Activated naive CD8-positive, alpha-beta T cell treated with anti-CD3 and anti-CD28 coated beads, Interleukin-2, amount 50 U/mL, for 16 hours (primary cell): Measurements from ENCODE around the gene NDUFB6.
A peak's percentile ranks its signal among the peaks of the same experiment; 100 is the strongest.
"Not testable (repeated sequence)": the region's sequence is repeated elsewhere in the genome, so short reads cannot be mapped to it uniquely, and the experiment has no call there.

ENCODE experiments used
- DNase-seq: peaks from one replicate; pipeline ENCODE4 v3.0.0-alpha.2; 2020; ENCODE audit warnings: low read depth, low spot score

Gene NDUFB6

DNA sequence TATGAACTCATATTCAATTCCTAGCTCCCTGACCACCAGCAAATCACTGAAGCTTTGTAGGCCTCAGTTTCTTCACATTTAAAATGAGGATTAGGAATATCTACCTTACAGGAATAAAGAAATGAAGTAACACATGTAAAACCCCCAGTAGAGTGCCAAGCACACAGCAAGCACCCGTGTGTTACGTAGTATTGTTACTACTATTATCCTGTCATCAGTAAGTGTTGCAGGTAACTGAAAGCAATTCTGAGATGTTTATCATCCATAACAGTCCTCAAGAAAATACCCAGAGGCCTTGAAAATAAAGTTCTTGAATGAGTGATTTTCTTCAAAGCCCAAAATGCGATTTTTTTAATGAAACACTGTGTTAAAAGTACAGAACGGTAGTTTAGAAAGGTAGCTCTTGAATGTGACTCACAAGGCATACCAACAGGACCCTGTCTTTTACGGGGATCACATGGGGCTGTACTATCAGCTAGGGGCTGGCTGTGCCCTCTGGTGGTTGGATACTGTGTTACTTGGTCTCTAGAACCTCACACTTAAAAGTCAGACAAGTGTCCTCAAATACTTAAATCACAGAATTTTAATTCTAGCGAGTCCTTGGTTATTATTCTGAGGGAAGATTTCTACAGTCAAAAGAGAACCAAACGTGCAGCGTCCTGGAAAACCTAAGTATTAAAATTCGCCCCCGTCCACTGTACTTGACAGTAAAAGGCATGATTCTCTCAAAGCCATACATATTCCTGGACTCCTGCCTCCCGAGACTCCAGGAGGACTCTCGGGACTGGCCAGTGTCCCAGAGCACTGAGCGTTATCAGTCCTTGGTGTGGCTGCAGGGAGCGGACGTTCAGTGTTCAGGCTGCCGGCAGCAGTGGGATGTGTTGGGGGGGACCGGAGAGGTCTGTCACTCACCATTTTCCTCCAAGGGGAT is 725 bp downstream of the NDUFB6 start:
- peak; percentile 50 for DNase-seq

GRCh38 chr9:32570262-32570661 is 2.7 kb downstream of the NDUFB6 start:
- no peak for DNase-seq

DNA sequence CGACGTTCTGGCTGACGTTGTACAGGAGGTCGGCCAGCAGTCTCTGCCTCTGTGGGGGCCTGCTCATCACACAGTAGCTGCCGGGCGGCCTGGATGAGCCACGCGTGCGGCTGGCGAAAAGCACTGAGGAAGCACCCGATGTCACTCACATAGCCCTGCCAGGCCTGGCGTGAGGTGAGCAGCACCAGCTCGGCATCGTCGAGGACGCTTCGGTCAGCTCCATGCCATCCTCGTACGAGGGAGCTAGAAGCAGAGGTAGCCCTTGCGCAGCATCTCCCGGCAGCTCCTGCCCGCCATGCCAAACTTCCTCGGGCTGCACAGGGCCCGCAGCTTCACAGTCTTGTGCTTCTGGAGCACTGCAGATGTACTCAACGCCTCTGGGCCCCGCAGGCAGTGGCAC is 6.2 kb downstream of the NDUFB6 start:
- DNase-seq, result no peak

DNA sequence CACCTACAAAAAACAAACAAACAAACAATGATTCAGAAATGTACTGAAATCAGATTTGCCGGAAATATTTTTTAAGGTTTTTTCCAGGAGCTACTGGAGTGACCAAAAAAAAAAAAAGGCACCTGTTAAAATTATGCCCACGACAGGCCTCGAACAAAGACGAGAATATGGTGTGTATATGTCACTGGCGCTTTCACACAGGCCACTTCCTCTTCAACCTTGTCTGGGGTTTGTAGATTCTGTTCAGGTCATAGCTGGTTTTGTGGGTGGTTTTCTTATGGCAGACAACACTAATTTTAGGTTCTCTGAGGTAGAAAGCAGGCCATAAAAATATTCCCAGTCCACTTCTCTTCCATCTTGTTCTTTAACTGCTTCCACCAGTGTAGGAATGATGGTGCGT is 7.0 kb downstream of the NDUFB6 start:
- no peak for DNase-seq

DNA sequence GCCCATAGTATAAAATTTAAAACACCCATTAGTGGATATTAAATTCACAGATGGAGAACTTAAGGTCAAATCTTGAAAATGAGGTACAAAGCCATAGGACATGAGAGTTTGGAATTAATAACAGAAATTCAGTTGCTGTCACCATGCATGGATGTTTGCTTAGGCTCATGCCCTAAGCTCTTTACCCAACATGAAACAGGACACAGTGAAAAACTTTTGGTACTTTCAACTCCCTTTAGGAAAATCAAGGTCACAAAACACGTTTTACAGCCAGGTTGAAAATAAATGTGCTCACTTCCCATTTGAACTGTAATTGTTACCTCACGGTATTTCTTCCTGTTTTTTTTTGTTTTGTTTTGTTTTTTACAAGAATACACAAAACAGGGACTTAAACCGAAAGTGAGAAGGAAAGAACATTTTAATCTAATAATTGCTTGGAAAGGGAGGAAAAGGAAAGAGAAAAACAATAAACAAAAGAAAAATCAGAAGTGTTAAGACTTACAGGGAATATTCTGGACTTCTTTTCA is 14.5 kb downstream of the NDUFB6 start:
- DNase-seq, result no peak

GRCh38 chr9:32554591-32554990 is 18.4 kb downstream of the NDUFB6 start:
- DNase-seq, result no peak

- no peak for DNase-seq
These were observed 18.9 kb downstream of the NDUFB6 start for GRCh38 chr9:32554107-32554506.

DNA sequence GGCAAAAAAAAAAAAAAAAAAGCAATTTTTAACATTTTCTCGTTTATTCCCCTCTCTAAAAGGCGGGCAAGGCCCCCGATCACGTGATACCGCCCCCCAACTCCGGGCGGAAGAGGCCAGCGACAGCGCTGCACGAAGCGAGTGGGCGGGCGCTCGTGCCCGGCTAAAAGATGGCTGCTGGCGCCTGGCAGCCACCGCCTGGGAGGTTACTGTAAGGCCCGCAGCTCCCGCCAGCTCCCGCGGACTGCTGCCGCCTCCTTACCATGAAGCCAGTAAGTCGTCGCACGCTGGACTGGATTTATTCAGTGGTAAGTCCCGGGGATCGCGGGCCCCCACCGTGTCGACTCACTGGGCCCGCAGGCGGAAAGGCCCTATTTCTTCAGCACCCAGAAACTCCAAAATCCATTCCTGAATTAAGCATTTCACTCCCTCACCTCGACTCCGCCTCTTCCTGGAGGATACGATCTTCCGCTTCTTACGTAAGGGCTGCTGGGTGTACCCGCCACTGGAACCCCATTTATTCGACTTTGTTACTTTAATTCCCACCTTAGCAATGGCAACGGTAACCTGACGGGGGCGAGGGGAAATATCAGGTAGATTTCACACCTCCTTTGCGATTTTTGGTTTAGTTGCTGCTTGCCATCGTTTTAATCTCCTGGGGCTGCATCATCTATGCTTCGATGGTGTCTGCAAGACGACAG is 20.6 kb downstream of the NDUFB6 start, which contains the start of the genes SMIM27 and TOPORS:
Gene SMIM27, plus strand, starts transcription at position 156 of the 701 bp plus-strand sequence. Its CDS starts 108 bp downstream, at position 264.
Gene TOPORS, minus strand, starts transcription at position 415 of the 701 bp plus-strand sequence. Its CDS starts 150 bp downstream, at position 265.
- peak; percentile 80 for DNase-seq

- DNase-seq, result no peak
These were observed 21.5 kb downstream of the NDUFB6 start for GRCh38 chr9:32551276-32552051.

DNA sequence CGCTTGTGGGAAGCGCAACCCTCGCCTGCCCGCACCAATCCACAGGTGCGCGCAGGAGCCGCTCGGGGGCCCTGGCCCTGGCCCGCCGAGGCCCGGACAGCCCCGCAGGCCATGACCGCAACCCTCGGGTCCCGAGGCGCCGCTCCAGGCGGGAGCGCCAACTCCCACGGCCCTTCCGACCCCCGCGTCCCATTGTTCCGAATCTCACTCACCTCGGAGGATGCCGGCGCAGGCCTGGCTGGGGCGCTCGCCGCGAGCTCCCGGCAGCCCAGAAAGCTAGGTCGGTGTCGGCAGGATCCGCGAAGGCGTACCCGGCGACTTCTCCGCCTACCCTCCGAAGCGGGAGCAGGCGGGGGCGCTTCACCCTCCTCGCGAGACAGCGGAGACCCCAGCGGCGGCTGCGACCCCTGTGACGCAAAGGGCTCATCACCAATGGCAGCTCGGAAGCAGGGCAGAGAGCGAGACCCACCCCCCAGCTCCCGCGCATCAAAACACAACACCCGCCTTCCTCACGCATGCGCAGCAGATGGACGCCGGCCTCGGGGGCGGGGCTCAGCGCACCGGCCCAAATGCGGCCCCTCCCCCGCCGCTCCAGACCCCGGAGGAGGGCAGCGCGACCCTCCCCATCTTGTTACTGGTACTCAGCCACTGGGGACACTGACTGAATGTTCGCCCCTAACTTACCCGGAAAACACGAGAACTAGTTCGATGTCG is 22.2 kb downstream of the NDUFB6 start:
- peak; percentile 85 for DNase-seq

DNA sequence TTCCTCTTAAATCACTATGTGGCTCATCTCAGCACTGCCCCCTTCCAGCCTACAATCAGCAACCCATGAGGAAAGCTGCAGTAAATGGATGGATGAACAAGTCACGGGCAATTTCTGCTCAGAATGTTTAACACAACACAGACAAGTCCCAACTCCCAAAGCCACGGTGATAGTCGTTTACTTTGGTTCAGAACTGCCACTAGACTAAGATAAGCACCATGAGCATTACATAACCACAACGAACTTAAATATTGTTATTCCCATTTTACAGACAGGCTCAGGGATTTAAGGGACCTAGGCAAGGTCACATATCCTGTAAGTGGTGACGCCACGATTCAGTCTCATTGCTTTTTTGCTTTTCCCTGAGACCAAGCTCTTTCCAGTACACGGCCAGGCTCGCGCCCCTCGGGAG is 22.8 kb downstream of the NDUFB6 start:
- no peak for DNase-seq

DNA sequence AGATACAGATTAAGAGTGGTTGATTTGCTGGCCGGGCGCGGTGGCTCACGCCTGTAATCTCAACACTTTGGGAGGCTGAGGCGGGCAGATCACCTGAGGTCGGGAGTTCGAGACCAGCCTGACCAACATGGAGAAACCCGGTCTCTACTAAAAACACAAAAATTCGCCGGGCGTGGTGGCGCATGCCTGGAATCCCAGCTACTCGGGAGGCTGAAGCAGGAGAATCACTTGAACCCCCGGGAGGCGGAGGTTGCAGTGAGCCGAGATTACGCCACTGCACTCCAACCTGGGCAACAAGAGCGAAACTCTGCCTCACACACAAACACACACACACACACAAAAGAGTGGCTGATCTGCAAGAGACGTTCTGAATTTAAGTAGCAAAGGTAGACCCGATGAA is 24.7 kb downstream of the NDUFB6 start:
- not testable (repeated sequence) for DNase-seq

DNA sequence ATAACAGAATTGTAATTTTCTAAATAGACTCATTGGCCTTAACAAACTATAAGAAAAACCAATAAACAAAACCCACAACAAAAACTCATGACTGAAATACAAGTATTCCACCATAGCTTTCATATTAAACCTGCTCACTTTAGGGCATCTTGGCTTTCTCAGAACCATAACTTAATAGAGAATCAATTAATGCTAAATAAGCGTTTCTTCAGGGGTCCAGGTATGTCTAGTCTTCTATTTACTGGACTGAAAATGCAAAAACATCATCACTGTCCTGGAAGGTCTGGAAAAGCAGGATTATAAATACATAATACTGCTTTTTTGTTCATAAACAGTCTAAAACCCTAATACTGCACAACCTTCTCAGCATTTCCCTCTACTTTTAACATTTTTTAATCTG is 27.1 kb downstream of the NDUFB6 start:
- no peak for DNase-seq

- no peak for DNase-seq
These were observed 29.9 kb downstream of the NDUFB6 start for GRCh38 chr9:32543047-32543446.

- DNase-seq, result no peak
These were observed 39.1 kb downstream of the NDUFB6 start for GRCh38 chr9:32533816-32534215.

GRCh38 chr9:32533336-32533735 is 39.6 kb downstream of the NDUFB6 start:
- DNase-seq, result no peak

GRCh38 chr9:32526707-32527048 is 46.3 kb downstream of the NDUFB6 start:
- DNase-seq, result no peak

DNA sequence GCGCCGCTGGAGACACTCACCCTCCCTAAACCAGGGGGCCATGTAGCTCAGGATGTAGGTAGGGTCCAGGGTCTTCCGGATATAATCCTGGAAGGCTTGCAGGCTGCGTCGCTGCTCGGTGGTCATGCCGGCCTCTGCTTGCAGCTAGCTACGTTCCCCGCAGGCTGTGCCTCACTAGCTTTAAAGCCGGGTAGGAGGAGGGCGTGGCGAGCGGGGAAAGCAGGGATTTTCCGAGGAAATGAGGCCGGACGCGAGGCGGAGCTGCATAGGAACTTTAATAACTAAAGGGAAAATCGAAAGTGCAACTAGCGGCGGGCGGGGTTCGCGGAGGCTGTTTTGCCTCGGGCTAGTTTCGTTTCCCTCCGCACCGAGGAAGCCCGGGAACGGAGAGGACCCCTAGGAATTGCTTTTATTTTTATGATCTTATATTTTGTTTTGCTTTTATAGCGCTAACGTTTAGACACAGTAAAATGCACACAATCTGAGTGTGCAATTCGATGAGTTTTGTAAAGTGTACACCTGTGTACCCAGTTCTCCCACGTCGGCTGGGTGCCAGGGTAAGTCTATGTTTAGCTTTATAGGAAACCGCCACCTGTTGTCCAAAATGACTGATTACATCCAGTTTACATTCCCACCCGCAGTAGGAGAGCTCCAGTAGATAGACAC is 46.8 kb downstream of the NDUFB6 start, which contains the start of gene RIGI:
Gene RIGI, minus strand, starts transcription at position 156 of the 666 bp plus-strand sequence. Its CDS starts 30 bp downstream, at position 126.
- no peak for DNase-seq

- DNase-seq, result no peak
These were observed 47.3 kb downstream of the NDUFB6 start for GRCh38 chr9:32525709-32526030.

DNA sequence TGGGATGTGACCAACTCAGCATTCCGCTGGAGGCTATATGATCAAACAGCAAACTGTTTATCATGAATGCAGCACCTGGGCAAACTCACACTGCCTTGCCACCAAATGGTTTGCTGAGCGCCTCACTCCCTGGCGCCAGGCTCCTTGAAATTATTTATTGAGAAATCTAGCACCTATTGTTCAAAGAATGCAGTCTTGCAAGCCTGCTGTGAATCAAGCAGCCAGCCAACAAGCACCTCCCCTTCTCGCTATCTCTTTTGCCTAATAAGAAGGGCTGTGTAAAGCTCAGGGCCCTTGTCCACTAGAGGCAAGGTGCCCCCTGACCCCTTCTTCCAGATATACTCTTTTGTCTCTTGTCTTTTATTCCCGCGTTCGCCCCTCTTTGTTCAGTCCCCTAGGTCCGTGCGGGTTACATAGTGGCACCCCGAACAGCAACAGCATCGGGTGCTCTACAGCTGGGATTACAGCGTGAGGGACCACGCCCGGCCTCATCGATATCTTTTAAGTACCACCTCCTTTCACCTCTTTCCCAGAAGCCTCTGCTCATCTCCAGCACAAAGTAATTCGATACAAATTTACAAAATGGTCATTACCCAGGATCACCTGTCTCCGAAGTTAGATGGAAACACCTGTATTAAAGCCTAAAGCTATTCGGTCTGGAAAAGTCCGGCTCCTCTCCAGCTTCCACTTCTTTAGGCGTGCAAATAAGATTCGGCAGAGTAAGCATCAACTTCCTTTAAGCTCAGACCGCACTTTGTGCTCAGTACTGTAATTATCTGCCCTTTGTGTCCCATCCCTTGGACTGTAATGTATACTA is 47.9 kb downstream of the NDUFB6 start:
- DNase-seq, result no peak
